Sigmoid colon (tissue), 7 donors: Measurements from ENCODE around the gene SLC44A4. TPM values are rescaled to one million over a fixed set of nuclear protein-coding genes. Genes with fewer than 3 reads are reported as not detected.

Experiments
- DNase-seq: peaks from one replicate; pipeline ENCODE4 v3.0.0-alpha.2; 2019
- H3K27ac ChIP-seq, 4 donors: fragments of 200-600 bp; sonication (generic); one replicate each; pipeline ENCODE4 v1.5.1; 2016 to 2019; ENCODE audit warnings: mild to moderate bottlenecking in 1 of 4
- H3K27me3 ChIP-seq, 3 donors: fragments of 200-600 bp; sonication (generic); one replicate each; pipeline ENCODE4 v1.5.1; 2019; ENCODE audit warnings: mild to moderate bottlenecking in 1 of 3
- H3K36me3 ChIP-seq, 4 donors: fragments of 200-600 bp; sonication (generic); one replicate each; pipeline ENCODE4 v1.5.1; 2016 to 2019
- H3K4me1 ChIP-seq, 4 donors: fragments of 200-600 bp; sonication (generic); one replicate each; pipeline ENCODE4 v1.5.1; 2017 to 2019
- H3K4me3 ChIP-seq, 4 donors: fragments of 200-600 bp; sonication (generic); one replicate each; pipeline ENCODE4 v1.5.1; 2017 to 2019; ENCODE audit warnings: mild to moderate bottlenecking in 2 of 4, moderate library complexity in 1 of 4
- H3K9me3 ChIP-seq, 4 donors: fragments of 200-600 bp in 3 of 4; sonication (generic) in 3 of 4; one replicate each; pipeline versions ENCODE4 v1.5.1 to v1.6.1; 2013 to 2019
- EP300 ChIP-seq, 4 donors: sonication (generic); formaldehyde crosslinking; IDR thresholded peaks; one replicate each; pipeline ENCODE4 v1.6.1; 2017; ENCODE audit warnings: antibody characterized with exemption in 4 of 4
- POLR2A ChIP-seq, 2 donors: fragments of 450-650 bp; IDR thresholded peaks; one replicate each; pipeline ENCODE4 v1.6.1; 2016; ENCODE audit warnings: antibody characterized with exemption in 2 of 2, mild to moderate bottlenecking in 2 of 2, moderate library complexity in 2 of 2
- POLR2AphosphoS5 ChIP-seq, 4 donors: sonication (generic); formaldehyde crosslinking; IDR thresholded peaks; one replicate each; pipeline ENCODE4 v1.6.1; 2017; ENCODE audit warnings: antibody characterized with exemption in 4 of 4
- WGBS, 2 donors: extraction: QIAGEN DNeasy Blood & Tissue Kit; methylation state at CpG; one replicate each; pipeline ENCODE4 v1.1.7; 2013; 5-methylcytosine and 5-hydroxymethylcytosine counted together
- intact Hi-C: fragments of 100-400 bp; cut with DNase I; formaldehyde crosslinking; loops from one replicate; pipeline ENCODE4 v1.15.1; 2023
- polyA plus RNA-seq, 3 donors: library from polyadenylated mRNA; stranded (reverse); fragments of 200-250 nt; gene quantifications; one replicate each; pipeline ENCODE4 v1.2.3, GENCODE V29; 2013
- total RNA-seq, 4 donors: library from RNA; depleted of rRNA; stranded (reverse); fragments of >200 nt; gene quantifications; one replicate each; pipeline ENCODE4 v1.1.0, GENCODE V29; 2016
- TF ChIP-seq, protein P1 (sequence below), 4 experiments: fragments of 450-650 bp in 3 of 4; fragments of 200-600 bp in 1 of 4; IDR thresholded peaks; one replicate each; pipeline ENCODE4 v1.5.1; 2016 to 2019; ENCODE audit warnings: antibody characterized with exemption in 4 of 4, mild to moderate bottlenecking in 3 of 4, moderate library complexity in 2 of 4
- donor health status: healthy with polysubstance abuse.
- donor health status: Bipolar disorder and iron deficiency.
- donor health status: healthy.

The SLC44A4 gene
- total and polyA plus RNA-seq, 7 donors, result 1.4 to 252 (median 78.1) TPM; not detected in 2

- intact Hi-C loops, result loop anchor here (2.0 kb wide), 1 partner anchor 207 kb away; the partner anchor contains the start of gene LY6G5C
- 89 to 93% methylated on average over 19 of the region's 19 CpGs for WGBS, 2 donors
- Histone ChIP-seq H3K9me3 (no peaks in the 10 kb centered on the region), H3K27ac (no peak overlapping the region), H3K4me1 (no peaks in the 10 kb centered on the region), H3K4me3 (no peak overlapping the region), H3K27me3 (no peaks in the 10 kb centered on the region), H3K36me3 (peaks cover 45 to 98% (median 65%) of the 10 kb centered on the region in 4 donors)
- no peak for DNase-seq
- no peak for TF ChIP-seq POLR2A (IDR thresholded peaks at IDR 0.05)
- TF ChIP-seq, protein P1, sequence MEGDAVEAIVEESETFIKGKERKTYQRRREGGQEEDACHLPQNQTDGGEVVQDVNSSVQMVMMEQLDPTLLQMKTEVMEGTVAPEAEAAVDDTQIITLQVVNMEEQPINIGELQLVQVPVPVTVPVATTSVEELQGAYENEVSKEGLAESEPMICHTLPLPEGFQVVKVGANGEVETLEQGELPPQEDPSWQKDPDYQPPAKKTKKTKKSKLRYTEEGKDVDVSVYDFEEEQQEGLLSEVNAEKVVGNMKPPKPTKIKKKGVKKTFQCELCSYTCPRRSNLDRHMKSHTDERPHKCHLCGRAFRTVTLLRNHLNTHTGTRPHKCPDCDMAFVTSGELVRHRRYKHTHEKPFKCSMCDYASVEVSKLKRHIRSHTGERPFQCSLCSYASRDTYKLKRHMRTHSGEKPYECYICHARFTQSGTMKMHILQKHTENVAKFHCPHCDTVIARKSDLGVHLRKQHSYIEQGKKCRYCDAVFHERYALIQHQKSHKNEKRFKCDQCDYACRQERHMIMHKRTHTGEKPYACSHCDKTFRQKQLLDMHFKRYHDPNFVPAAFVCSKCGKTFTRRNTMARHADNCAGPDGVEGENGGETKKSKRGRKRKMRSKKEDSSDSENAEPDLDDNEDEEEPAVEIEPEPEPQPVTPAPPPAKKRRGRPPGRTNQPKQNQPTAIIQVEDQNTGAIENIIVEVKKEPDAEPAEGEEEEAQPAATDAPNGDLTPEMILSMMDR (IDR thresholded peaks at IDR 0.05), result no peak
- TF ChIP-seq EP300 (IDR thresholded peaks at IDR 0.05), result no peak
- TF ChIP-seq POLR2AphosphoS5 (IDR thresholded peaks at IDR 0.05), result no peak
These were observed 8.6 kb upstream of the SLC44A4 start for GRCh38 chr6:31887173-31888007.

GRCh38 chr6:31886541-31886991 is 7.8 kb upstream of the SLC44A4 start:
- Histone ChIP-seq H3K36me3 (peaks cover 51 to 98% (median 63%) of the 10 kb centered on the region in 4 donors), H3K4me3 (no peak overlapping the region), H3K4me1 (no peaks in the 10 kb centered on the region), H3K9me3 (no peaks in the 10 kb centered on the region), H3K27ac (no peak overlapping the region), H3K27me3 (no peaks in the 10 kb centered on the region)
- TF ChIP-seq, protein P1 (IDR thresholded peaks at IDR 0.05), result no peak
- TF ChIP-seq POLR2A (IDR thresholded peaks at IDR 0.05), result no peak
- TF ChIP-seq POLR2AphosphoS5 (IDR thresholded peaks at IDR 0.05), result no peak
- TF ChIP-seq EP300 (IDR thresholded peaks at IDR 0.05), result no peak
- intact Hi-C loops, result no loop called here
- DNase-seq, result no peak
- WGBS, 2 donors, result 89% methylated on average over 18 of the region's 18 CpGs

DNA sequence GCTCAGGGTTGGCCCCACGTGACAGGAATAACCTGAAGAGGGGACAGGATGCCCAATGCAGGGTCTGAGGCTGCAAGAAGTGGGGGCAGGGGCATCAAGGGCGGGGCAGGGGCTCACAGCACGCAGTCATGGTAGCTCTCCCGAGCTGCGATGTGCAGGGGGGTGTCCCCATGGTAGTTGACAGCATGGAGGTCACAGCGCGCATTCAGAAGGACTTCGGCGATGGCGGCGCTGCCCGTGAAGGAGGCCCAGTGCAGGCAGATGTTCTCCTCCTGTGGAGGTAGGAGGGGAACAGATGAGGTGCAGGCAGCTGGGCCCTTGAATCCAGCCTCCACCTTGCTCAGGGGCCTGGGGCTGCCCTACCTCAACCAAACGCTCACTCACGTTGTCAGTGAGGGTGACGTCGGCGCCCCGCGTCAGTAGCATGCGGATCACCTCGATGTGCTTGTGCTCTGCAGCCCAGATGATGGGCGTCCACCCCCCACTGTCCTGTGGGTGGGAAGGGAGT is 5.8 kb upstream of the SLC44A4 start:
- H3K27ac ChIP-seq, result no peak overlapping the region
- H3K36me3 ChIP-seq, result peaks cover 65 to 100% (median 80%) of the 10 kb centered on the region in 4 donors
- H3K4me3 ChIP-seq, result no peak overlapping the region
- intact Hi-C loops, result no loop called here
- TF ChIP-seq POLR2A (IDR thresholded peaks at IDR 0.05) (no peak), POLR2AphosphoS5 (IDR thresholded peaks at IDR 0.05) (no peak), EP300 (IDR thresholded peaks at IDR 0.05) (no peak)
- TF ChIP-seq, protein P1 (IDR thresholded peaks at IDR 0.05), result no peak
- 95 to 97% methylated on average over 22 of the region's 22 CpGs for WGBS, 2 donors
- H3K4me1 ChIP-seq, result no peaks in the 10 kb centered on the region
- H3K9me3 ChIP-seq, result no peaks in the 10 kb centered on the region
- no peaks in the 10 kb centered on the region for H3K27me3 ChIP-seq
- DNase-seq, result no peak

GRCh38 chr6:31883676-31884075 is 4.9 kb upstream of the SLC44A4 start:
- Histone ChIP-seq H3K9me3 (no peaks in the 10 kb centered on the region), H3K4me1 (no peaks in the 10 kb centered on the region), H3K27ac (no peak overlapping the region), H3K4me3 (no peak overlapping the region), H3K27me3 (no peaks in the 10 kb centered on the region), H3K36me3 (peaks cover 67 to 94% (median 76%) of the 10 kb centered on the region in 4 donors)
- no peak for DNase-seq
- 92 to 94% methylated on average over 12 of the region's 12 CpGs for WGBS, 2 donors
- intact Hi-C loops, result no loop called here
- TF ChIP-seq POLR2AphosphoS5 (IDR thresholded peaks at IDR 0.05) (no peak), POLR2A (IDR thresholded peaks at IDR 0.05) (no peak), EP300 (IDR thresholded peaks at IDR 0.05) (no peak)
- TF ChIP-seq, protein P1 (IDR thresholded peaks at IDR 0.05), result no peak
